CD8-positive, alpha-beta memory T cell (primary cell): Measurements from ENCODE around the gene CPS1. TPM values are rescaled to one million over a fixed set of nuclear protein-coding genes. Genes with fewer than 3 reads are reported as not detected.

Experiments
- CTCF ChIA-PET: fragments of 350-600 bp; sonication (Branson Sonifier 250); formaldehyde crosslinking; loops from one replicate; lab custom pipeline; 2021; ENCODE audit warnings: antibody characterized with exemption; lab: Charles Lee
- POLR2A ChIA-PET: fragments of 350-600 bp; sonication (Branson Sonifier 250); formaldehyde crosslinking; loops from one replicate; lab custom pipeline; 2021; ENCODE audit warnings: antibody characterized with exemption; lab: Charles Lee
- DNase-seq, 5 donors: peaks; one replicate each; pipeline versions ENCODE4 v3.0.0 to v3.0.0-alpha.2; 2020 to 2022; ENCODE audit warnings: mixed read lengths in 1 of 5
- H3K27ac ChIP-seq: one replicate; pipeline ENCODE4 v1.7.0; 2013; ENCODE audit warnings: low read depth, mild to moderate bottlenecking, low read length, moderate library complexity
- H3K27me3 ChIP-seq: 2 replicates; pipeline ENCODE4 v1.7.0; 2013; ENCODE audit warnings: low read length, mild to moderate bottlenecking; ENCODE audit not compliant: insufficient read depth, poor library complexity, severe bottlenecking
- H3K36me3 ChIP-seq: 2 replicates; pipeline ENCODE4 v1.7.0; 2013; ENCODE audit warnings: mild to moderate bottlenecking, low read length, moderate library complexity; ENCODE audit not compliant: insufficient read depth
- H3K4me1 ChIP-seq: 2 replicates; pipeline ENCODE4 v1.7.0; 2013; ENCODE audit warnings: mild to moderate bottlenecking, low read length, moderate library complexity; ENCODE audit not compliant: insufficient read depth
- H3K4me3 ChIP-seq: 2 replicates; pipeline ENCODE4 v1.7.0; 2013; ENCODE audit warnings: mild to moderate bottlenecking, low read length
- H3K9me3 ChIP-seq: 2 replicates; pipeline ENCODE4 v1.7.0; 2013; ENCODE audit warnings: mild to moderate bottlenecking, low read length
- H3K27ac Mint-ChIP-seq, 8 donors: one replicate each; pipeline ENCODE4 v1.8.0; 2020 to 2021; ENCODE audit warnings: mixed read lengths in 8 of 8, mild to moderate bottlenecking in 6 of 8, inconsistent platforms in 3 of 8, moderate library complexity in 3 of 8
- H3K27me3 Mint-ChIP-seq, 2 donors: one replicate each; pipeline ENCODE4 v1.8.0; 2020 to 2021; ENCODE audit warnings: mixed read lengths in 2 of 2, mild to moderate bottlenecking in 1 of 2, moderate library complexity in 1 of 2
- H3K36me3 Mint-ChIP-seq, 3 donors: one replicate each; pipeline ENCODE4 v1.8.0; 2020 to 2021; ENCODE audit warnings: mixed read lengths in 3 of 3, inconsistent platforms in 1 of 3, mild to moderate bottlenecking in 1 of 3
- H3K4me1 Mint-ChIP-seq, 3 donors: one replicate each; pipeline ENCODE4 v1.8.0; 2020 to 2021; ENCODE audit warnings: mixed read lengths in 3 of 3, inconsistent platforms in 1 of 3, mild to moderate bottlenecking in 1 of 3
- H3K4me3 Mint-ChIP-seq, 7 donors: one replicate each; pipeline ENCODE4 v1.8.0; 2020 to 2021; ENCODE audit warnings: mixed read lengths in 7 of 7, mild to moderate bottlenecking in 6 of 7, moderate library complexity in 4 of 7, inconsistent platforms in 2 of 7
- H3K9me3 Mint-ChIP-seq, 5 donors: one replicate each; pipeline ENCODE4 v1.8.0; 2020 to 2022; ENCODE audit warnings: mixed read lengths in 5 of 5, mild to moderate bottlenecking in 3 of 5, moderate library complexity in 2 of 5, inconsistent platforms in 1 of 5
- polyA plus RNA-seq: library from polyadenylated mRNA; unstranded; fragments of 300-500 nt; fragmentation: Illumina TruSeq; gene quantifications from one replicate; pipeline ENCODE4 v1.2.3, GENCODE V29; 2021
- total RNA-seq, 2 experiments: library from RNA; stranded (reverse); gene quantifications; one replicate each; pipeline ENCODE4 v1.2.3, GENCODE V29; 2021

The CPS1 gene
- 1 to 10 TPM; 2.0 to 2.3 TPM for total RNA-seq
- not detected for polyA plus RNA-seq

GRCh38 chr2:210556329-210556980 is at the start of gene CPS1:
TSS of gene CPS1 (plus strand) at chr2:210556599. CDS start at chr2:210556734, 135 bp downstream.
- ChIA-PET POLR2A (no interaction called here), CTCF (interaction anchor here (1.3 kb wide), 1 partner anchor 10 kb away, joined by 3 read pairs; no protein-coding TSS in a partner anchor)
- H3K9me3 ChIP-seq: no peaks in the 10 kb centered on the region
- Mint-ChIP-seq H3K4me1 (no peaks in the 10 kb centered on the region), H3K27me3 (peaks cover 3 to 8% of the 10 kb centered on the region in 2 donors), H3K27ac (no peak within 1 kb of the TSS), H3K4me3 (no peak within 1 kb of the TSS), H3K36me3 (no peaks in the 10 kb centered on the region), H3K9me3 (peaks cover 0 to 2% (median 0%) of the 10 kb centered on the region in 5 donors)
- no peak within 1 kb of the TSS for H3K27ac ChIP-seq
- H3K4me1 ChIP-seq: no peaks in the 10 kb centered on the region
- H3K4me3 ChIP-seq: no peak within 1 kb of the TSS
- H3K36me3 ChIP-seq: no peaks in the 10 kb centered on the region
- no peak for DNase-seq
- no peaks in the 10 kb centered on the region for H3K27me3 ChIP-seq

- Mint-ChIP-seq H3K4me1 (peaks cover 0 to 4% (median 0%) of the 10 kb centered on the region in 3 donors), H3K36me3 (no peaks in the 10 kb centered on the region), H3K27me3 (peaks cover 17 to 44% of the 10 kb centered on the region in 2 donors), H3K4me3 (no peak overlapping the region), H3K9me3 (peaks cover 7 to 13% (median 9%) of the 10 kb centered on the region in 5 donors), H3K27ac (no peak overlapping the region)
- DNase-seq: no peak
- no peaks in the 10 kb centered on the region for H3K36me3 ChIP-seq
- H3K9me3 ChIP-seq: no peaks in the 10 kb centered on the region
- H3K27me3 ChIP-seq: no peaks in the 10 kb centered on the region
- ChIA-PET CTCF (no interaction called here), POLR2A (no interaction called here)
- H3K4me1 ChIP-seq: no peaks in the 10 kb centered on the region
- H3K27ac ChIP-seq: no peak overlapping the region
- no peak overlapping the region for H3K4me3 ChIP-seq
Observed at GRCh38 chr2:210515911-210516310, 40.5 kb upstream of the CPS1 start.

DNA sequence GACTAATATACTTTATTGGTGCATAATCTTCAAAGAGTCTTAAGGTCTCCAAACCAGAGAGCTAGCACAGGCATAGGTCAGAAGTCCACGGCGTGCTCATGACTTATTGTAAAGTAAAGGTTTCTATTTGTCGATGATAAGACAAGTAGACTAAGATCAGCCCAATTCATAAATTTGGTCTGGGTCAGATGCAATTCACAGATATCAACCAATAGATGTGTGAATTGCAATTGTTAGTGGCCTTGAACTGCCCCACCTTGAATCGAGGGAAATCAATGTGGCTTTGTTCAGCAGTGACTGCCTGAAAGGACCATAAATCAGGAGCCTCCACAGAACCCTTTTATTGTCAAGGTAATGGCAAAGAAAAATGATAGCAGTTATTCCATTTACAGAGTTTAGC is 39.1 kb upstream of the CPS1 start:
- Mint-ChIP-seq H3K27ac (no peak overlapping the region), H3K9me3 (peaks cover 6 to 11% (median 8%) of the 10 kb centered on the region in 5 donors), H3K36me3 (no peaks in the 10 kb centered on the region), H3K27me3 (peaks cover 21 to 52% of the 10 kb centered on the region in 2 donors), H3K4me1 (peaks cover 0 to 4% (median 0%) of the 10 kb centered on the region in 3 donors), H3K4me3 (no peak overlapping the region)
- no peak for DNase-seq
- Histone ChIP-seq H3K9me3 (no peaks in the 10 kb centered on the region), H3K4me3 (no peak overlapping the region), H3K36me3 (no peaks in the 10 kb centered on the region), H3K27me3 (no peaks in the 10 kb centered on the region), H3K27ac (no peak overlapping the region), H3K4me1 (no peaks in the 10 kb centered on the region)
- CTCF ChIA-PET: no interaction called here
- POLR2A ChIA-PET: no interaction called here

DNA sequence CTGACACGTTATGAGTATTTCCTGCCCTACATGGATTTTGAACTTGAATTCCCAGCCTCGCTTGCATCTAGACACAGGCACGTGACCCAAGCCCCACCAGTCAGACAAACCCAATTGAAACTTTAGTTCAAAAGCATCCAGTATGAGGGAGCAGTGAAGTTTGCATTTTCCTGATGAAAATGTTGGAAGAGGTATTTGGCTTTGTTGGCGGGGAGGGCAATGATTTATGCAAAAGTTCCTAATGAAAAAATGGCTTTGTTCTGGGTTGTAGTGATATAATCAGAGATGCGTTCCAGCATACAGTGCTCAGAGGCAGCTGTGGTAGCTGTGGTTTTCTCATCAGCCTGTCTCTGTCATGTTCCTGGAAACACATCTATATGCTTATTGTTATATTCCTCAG is 36.8 kb upstream of the CPS1 start:
- DNase-seq: no peak
- H3K36me3 ChIP-seq: no peaks in the 10 kb centered on the region
- H3K9me3 Mint-ChIP-seq: peaks cover 2 to 11% (median 8%) of the 10 kb centered on the region in 5 donors
- POLR2A ChIA-PET: no interaction called here
- no peaks in the 10 kb centered on the region for H3K4me1 ChIP-seq
- no peak overlapping the region for H3K4me3 ChIP-seq
- H3K27ac ChIP-seq: no peak overlapping the region
- H3K4me1 Mint-ChIP-seq: peaks cover 0 to 4% (median 0%) of the 10 kb centered on the region in 3 donors
- H3K27ac Mint-ChIP-seq: no peak overlapping the region
- H3K27me3 ChIP-seq: no peaks in the 10 kb centered on the region
- CTCF ChIA-PET: no interaction called here
- H3K36me3 Mint-ChIP-seq: no peaks in the 10 kb centered on the region
- peaks cover 21 to 62% of the 10 kb centered on the region in 2 donors for H3K27me3 Mint-ChIP-seq
- H3K4me3 Mint-ChIP-seq: no peak overlapping the region
- no peaks in the 10 kb centered on the region for H3K9me3 ChIP-seq

GRCh38 chr2:210522399-210522798 is 34.0 kb upstream of the CPS1 start:
- Histone ChIP-seq H3K27me3 (no peaks in the 10 kb centered on the region), H3K9me3 (no peaks in the 10 kb centered on the region), H3K4me3 (no peak overlapping the region), H3K36me3 (no peaks in the 10 kb centered on the region), H3K27ac (no peak overlapping the region), H3K4me1 (no peaks in the 10 kb centered on the region)
- Mint-ChIP-seq H3K4me1 (peaks cover 0 to 4% (median 0%) of the 10 kb centered on the region in 3 donors), H3K36me3 (no peaks in the 10 kb centered on the region), H3K4me3 (no peak overlapping the region), H3K27me3 (peaks cover 18 to 58% of the 10 kb centered on the region in 2 donors), H3K9me3 (peaks cover 0 to 6% (median 0%) of the 10 kb centered on the region in 5 donors), H3K27ac (no peak overlapping the region)
- CTCF ChIA-PET: no interaction called here
- POLR2A ChIA-PET: no interaction called here
- no peak for DNase-seq

DNA sequence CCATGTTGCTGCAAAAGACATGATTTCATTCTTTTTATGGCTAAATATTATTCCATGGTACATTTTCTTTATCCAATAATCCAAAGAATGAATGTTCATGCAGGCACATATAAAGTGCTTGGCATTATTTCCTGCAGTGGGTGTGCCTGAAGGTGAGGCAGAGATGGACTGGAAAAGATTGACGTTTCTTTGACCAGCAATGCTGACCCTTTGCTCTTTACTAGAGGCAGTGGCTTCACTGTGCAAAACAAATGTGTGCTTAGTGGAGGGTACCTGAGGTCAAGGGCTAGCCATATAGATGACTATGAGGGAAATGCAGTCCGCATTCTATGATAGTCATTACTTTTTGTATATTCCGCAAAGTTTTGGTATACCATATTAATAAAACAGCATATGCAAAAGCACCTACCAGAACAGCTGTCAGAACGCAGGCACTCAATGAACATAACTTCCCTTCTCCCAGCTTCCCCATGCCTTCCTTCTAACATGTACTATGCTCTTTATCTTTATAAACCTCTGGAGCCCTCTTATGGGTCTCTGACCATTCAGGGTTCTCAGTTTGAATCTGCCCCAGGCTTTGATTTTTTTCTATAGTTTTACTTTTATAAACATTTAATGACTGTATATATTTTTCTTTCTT is 32.6 kb upstream of the CPS1 start:
- Mint-ChIP-seq H3K27me3 (peaks cover 18 to 46% of the 10 kb centered on the region in 2 donors), H3K4me1 (peaks cover 0 to 4% (median 0%) of the 10 kb centered on the region in 3 donors), H3K9me3 (peaks cover 0 to 6% (median 0%) of the 10 kb centered on the region in 5 donors), H3K27ac (no peak overlapping the region), H3K4me3 (no peak overlapping the region), H3K36me3 (no peaks in the 10 kb centered on the region)
- H3K9me3 ChIP-seq: no peaks in the 10 kb centered on the region
- H3K27ac ChIP-seq: no peak overlapping the region
- no peak for DNase-seq
- no peaks in the 10 kb centered on the region for H3K4me1 ChIP-seq
- POLR2A ChIA-PET: no interaction called here
- H3K36me3 ChIP-seq: no peaks in the 10 kb centered on the region
- CTCF ChIA-PET: no interaction called here
- H3K4me3 ChIP-seq: no peak overlapping the region
- H3K27me3 ChIP-seq: no peaks in the 10 kb centered on the region

DNA sequence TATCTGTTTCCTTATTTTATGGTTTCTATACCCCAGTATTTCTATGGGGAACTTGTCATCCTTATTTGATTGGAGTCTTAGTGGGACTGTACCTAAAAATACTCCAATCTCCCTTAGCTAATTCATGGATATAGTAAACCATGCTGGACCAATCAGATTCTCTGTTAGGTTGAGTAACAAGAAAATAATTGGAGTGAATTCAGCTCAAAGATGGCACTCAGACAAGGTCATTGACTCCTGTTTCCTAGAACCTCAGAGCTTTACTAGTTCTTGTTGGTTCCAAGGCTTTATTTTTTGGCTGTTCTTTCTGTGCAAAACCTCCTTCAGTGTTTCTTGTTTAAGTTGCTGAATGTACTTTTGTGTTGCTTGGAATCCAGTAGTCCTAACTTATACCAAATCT is 31.9 kb upstream of the CPS1 start:
- CTCF ChIA-PET: no interaction called here

DNA sequence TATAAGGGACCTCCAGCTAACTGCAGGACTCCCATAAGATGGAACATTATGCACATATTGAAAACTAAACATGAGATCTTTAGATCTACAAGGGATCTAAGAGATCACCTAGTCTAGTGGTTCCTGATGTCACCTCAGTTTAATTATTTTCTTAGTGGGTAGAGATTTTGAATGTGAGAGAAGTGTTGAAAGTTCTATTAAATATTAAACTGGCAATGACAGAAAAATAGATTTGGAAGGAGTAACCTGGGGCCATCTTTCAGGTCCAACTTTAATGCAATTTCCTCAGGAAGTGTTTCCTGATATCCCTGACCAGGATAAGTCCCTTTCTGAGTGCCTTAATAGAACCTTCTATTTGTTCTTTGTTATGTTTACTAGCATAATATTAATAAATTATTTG is 29.1 kb upstream of the CPS1 start:
- no peaks in the 10 kb centered on the region for H3K4me1 Mint-ChIP-seq
- Histone ChIP-seq H3K4me3 (no peak overlapping the region), H3K9me3 (no peaks in the 10 kb centered on the region), H3K27me3 (no peaks in the 10 kb centered on the region), H3K27ac (no peak overlapping the region), H3K4me1 (no peaks in the 10 kb centered on the region), H3K36me3 (no peaks in the 10 kb centered on the region)
- peaks cover 10 to 30% of the 10 kb centered on the region in 2 donors for H3K27me3 Mint-ChIP-seq
- no peak overlapping the region for H3K4me3 Mint-ChIP-seq
- ChIA-PET CTCF (no interaction called here), POLR2A (no interaction called here)
- DNase-seq: no peak
- no peak overlapping the region for H3K27ac Mint-ChIP-seq
- no peaks in the 10 kb centered on the region for H3K9me3 Mint-ChIP-seq
- H3K36me3 Mint-ChIP-seq: no peaks in the 10 kb centered on the region

More for the DNA sequence above, 31.9 kb upstream of the CPS1 start:
- H3K4me1 Mint-ChIP-seq: peaks cover 0 to 1% (median 0%) of the 10 kb centered on the region in 3 donors
- DNase-seq: no peak
- H3K9me3 Mint-ChIP-seq: peaks cover 0 to 6% (median 0%) of the 10 kb centered on the region in 5 donors
- peaks cover 17 to 46% of the 10 kb centered on the region in 2 donors for H3K27me3 Mint-ChIP-seq
- Histone ChIP-seq H3K4me1 (no peaks in the 10 kb centered on the region), H3K9me3 (no peaks in the 10 kb centered on the region), H3K36me3 (no peaks in the 10 kb centered on the region), H3K27ac (no peak overlapping the region), H3K27me3 (no peaks in the 10 kb centered on the region), H3K4me3 (no peak overlapping the region)
- no peak overlapping the region for H3K4me3 Mint-ChIP-seq
- POLR2A ChIA-PET: no interaction called here
- no peak overlapping the region for H3K27ac Mint-ChIP-seq
- H3K36me3 Mint-ChIP-seq: no peaks in the 10 kb centered on the region
